ENCODE data around the gene TMC5.
"Not testable (repeated sequence)": the region's sequence is repeated elsewhere in the genome, so short reads cannot be mapped to it uniquely, and the experiment has no call there.

The TMC5 gene

GRCh38 chr16:19393226-19394111 is 24.2 kb upstream of the TMC5 start:
- H3K36me3 Mint-ChIP-seq: no peaks in the 10 kb centered on the region
- H3K9me3 Mint-ChIP-seq: no peaks in the 10 kb centered on the region
- H3K27me3 Mint-ChIP-seq: peaks cover 11% of the 10 kb centered on the region
- no peaks in the 10 kb centered on the region for H3K4me1 Mint-ChIP-seq
- no peak overlapping the region for H3K27ac Mint-ChIP-seq
- H3K4me3 Mint-ChIP-seq: no peak overlapping the region

GRCh38 chr16:19395646-19396267 is 21.9 kb upstream of the TMC5 start:
- H3K9me3 Mint-ChIP-seq, H3K4me3 Mint-ChIP-seq, H3K27ac Mint-ChIP-seq, H3K4me1 Mint-ChIP-seq, H3K36me3 Mint-ChIP-seq: not testable (repeated sequence)
- peaks cover 11% of the 10 kb centered on the region for H3K27me3 Mint-ChIP-seq

- Mint-ChIP-seq H3K4me1 (no peaks in the 10 kb centered on the region), H3K27me3 (peaks cover 8% of the 10 kb centered on the region), H3K27ac (no peak overlapping the region), H3K9me3 (peaks cover 7% of the 10 kb centered on the region), H3K4me3 (no peak overlapping the region), H3K36me3 (peaks cover under 1% of the 10 kb centered on the region)
These were observed 21.1 kb upstream of the TMC5 start for GRCh38 chr16:19396555-19397011.

- H3K36me3 Mint-ChIP-seq, H3K27ac Mint-ChIP-seq, H3K9me3 Mint-ChIP-seq, H3K4me1 Mint-ChIP-seq, H3K4me3 Mint-ChIP-seq, H3K27me3 Mint-ChIP-seq: not testable (repeated sequence)
These were observed 20.3 kb upstream of the TMC5 start for GRCh38 chr16:19397373-19397772.

GRCh38 chr16:19400711-19401110 is 17.0 kb upstream of the TMC5 start:
- H3K4me3 Mint-ChIP-seq: no peak overlapping the region
- H3K9me3 Mint-ChIP-seq: peaks cover 7% of the 10 kb centered on the region
- no peaks in the 10 kb centered on the region for H3K4me1 Mint-ChIP-seq
- peaks cover 4% of the 10 kb centered on the region for H3K27me3 Mint-ChIP-seq
- peaks cover 1% of the 10 kb centered on the region for H3K36me3 Mint-ChIP-seq
- H3K27ac Mint-ChIP-seq: no peak overlapping the region

- Mint-ChIP-seq H3K27ac (no peak overlapping the region), H3K36me3 (peaks cover 2% of the 10 kb centered on the region), H3K9me3 (peaks cover 9% of the 10 kb centered on the region), H3K4me1 (peaks cover 7% of the 10 kb centered on the region), H3K4me3 (no peak overlapping the region), H3K27me3 (peaks cover 21% of the 10 kb centered on the region)
These were observed 10.7 kb upstream of the TMC5 start for GRCh38 chr16:19406891-19407491.

GRCh38 chr16:19410435-19411171 is 7.1 kb upstream of the TMC5 start:
- H3K4me3 Mint-ChIP-seq: no peak overlapping the region
- peaks cover 31% of the 10 kb centered on the region for H3K27me3 Mint-ChIP-seq

GRCh38 chr16:19411298-19411697 is 6.4 kb upstream of the TMC5 start:
- peaks cover 7% of the 10 kb centered on the region for H3K4me1 Mint-ChIP-seq
- H3K27ac Mint-ChIP-seq: no peak overlapping the region
- no peak overlapping the region for H3K4me3 Mint-ChIP-seq
- H3K27me3 Mint-ChIP-seq: peaks cover 31% of the 10 kb centered on the region
- H3K9me3 Mint-ChIP-seq: peaks cover 7% of the 10 kb centered on the region
- H3K36me3 Mint-ChIP-seq: peaks cover 2% of the 10 kb centered on the region

More at GRCh38 chr16:19410435-19411171, 7.1 kb upstream of the TMC5 start:
- Mint-ChIP-seq H3K9me3 (peaks cover 9% of the 10 kb centered on the region), H3K36me3 (peaks cover 2% of the 10 kb centered on the region), H3K27ac (no peak overlapping the region), H3K4me1 (peaks cover 7% of the 10 kb centered on the region)

GRCh38 chr16:19412055-19412454 is 5.6 kb upstream of the TMC5 start:
- H3K4me1 Mint-ChIP-seq, H3K36me3 Mint-ChIP-seq, H3K4me3 Mint-ChIP-seq, H3K27ac Mint-ChIP-seq, H3K9me3 Mint-ChIP-seq: not testable (repeated sequence)
- H3K27me3 Mint-ChIP-seq: peaks cover 29% of the 10 kb centered on the region

- Mint-ChIP-seq H3K27me3 (peaks cover 20% of the 10 kb centered on the region), H3K9me3 (no peaks in the 10 kb centered on the region), H3K4me3 (no peak overlapping the region), H3K27ac (no peak overlapping the region), H3K36me3 (no peaks in the 10 kb centered on the region), H3K4me1 (peaks cover 4% of the 10 kb centered on the region)
These were observed 2.2 kb upstream of the TMC5 start for GRCh38 chr16:19415461-19415860.

- Mint-ChIP-seq H3K27me3 (peaks cover 19% of the 10 kb centered on the region), H3K36me3 (no peaks in the 10 kb centered on the region), H3K9me3 (no peaks in the 10 kb centered on the region), H3K4me1 (peaks cover 3% of the 10 kb centered on the region), H3K27ac (no peak overlapping the region), H3K4me3 (no peak overlapping the region)
These were observed 1.8 kb upstream of the TMC5 start for GRCh38 chr16:19415918-19416317.

- no peaks in the 10 kb centered on the region for H3K36me3 Mint-ChIP-seq
- H3K27ac Mint-ChIP-seq: no peak overlapping the region
- H3K27me3 Mint-ChIP-seq: peaks cover 14% of the 10 kb centered on the region
- no peak overlapping the region for H3K4me3 Mint-ChIP-seq
- no peaks in the 10 kb centered on the region for H3K4me1 Mint-ChIP-seq
- peaks cover 4% of the 10 kb centered on the region for H3K9me3 Mint-ChIP-seq
These were observed 517 bp downstream of the TMC5 start for GRCh38 chr16:19418200-19418599.

- no peaks in the 10 kb centered on the region for H3K4me1 Mint-ChIP-seq
- H3K27ac Mint-ChIP-seq: no peak overlapping the region
These were observed 2.0 kb downstream of the TMC5 start for GRCh38 chr16:19419698-19420075.

GRCh38 chr16:19424478-19424877 is 6.8 kb downstream of the TMC5 start:
- H3K27ac Mint-ChIP-seq: no peak overlapping the region
- H3K36me3 Mint-ChIP-seq: no peaks in the 10 kb centered on the region
- H3K4me1 Mint-ChIP-seq: no peaks in the 10 kb centered on the region
- H3K9me3 Mint-ChIP-seq: peaks cover 4% of the 10 kb centered on the region
- peaks cover 3% of the 10 kb centered on the region for H3K27me3 Mint-ChIP-seq
- no peak overlapping the region for H3K4me3 Mint-ChIP-seq

More at GRCh38 chr16:19419698-19420075, 2.0 kb downstream of the TMC5 start:
- Mint-ChIP-seq H3K27me3 (peaks cover 7% of the 10 kb centered on the region), H3K36me3 (no peaks in the 10 kb centered on the region), H3K9me3 (peaks cover 4% of the 10 kb centered on the region), H3K4me3 (no peak overlapping the region)

- no peaks in the 10 kb centered on the region for H3K36me3 Mint-ChIP-seq
- no peak overlapping the region for H3K27ac Mint-ChIP-seq
- H3K9me3 Mint-ChIP-seq: no peaks in the 10 kb centered on the region
- no peak overlapping the region for H3K4me3 Mint-ChIP-seq
- no peaks in the 10 kb centered on the region for H3K4me1 Mint-ChIP-seq
- H3K27me3 Mint-ChIP-seq: peaks cover 3% of the 10 kb centered on the region
These were observed 12.7 kb downstream of the TMC5 start for GRCh38 chr16:19430345-19430744.
